Body of pancreas (tissue), 4 donors: ENCODE data around the gene STX18.

ENCODE experiments used
- CTCF ChIP-seq, 7 experiments: fragments of 450-650 bp in 4 of 7; fragments of 200-600 bp in 3 of 7; sonication (generic) in 3 of 7; IDR thresholded peaks; one replicate each; pipeline ENCODE4 v1.5.1; 2016 to 2019; ENCODE audit warnings: antibody characterized with exemption in 7 of 7
- POLR2A ChIP-seq, 3 donors: fragments of 450-650 bp; IDR thresholded peaks; one replicate each; pipeline ENCODE4 v1.6.1; 2016; ENCODE audit warnings: antibody characterized with exemption in 3 of 3, mild to moderate bottlenecking in 2 of 3

GRCh38 chr4:4402966-4403365 lies 138.9 kb downstream of the STX18 start:
- TF ChIP-seq CTCF (IDR thresholded peaks at IDR 0.05), result no peak
- no peak for TF ChIP-seq POLR2A (IDR thresholded peaks at IDR 0.05)
